Measurements from ENCODE around the gene CARMIL1. TPM values are rescaled to one million over a fixed set of nuclear protein-coding genes. Genes with fewer than 3 reads are reported as not detected.

CARMIL1 gene
- polyA plus RNA-seq, 5 donors: 20.7 to 33.1 (median 29.7) TPM

DNA sequence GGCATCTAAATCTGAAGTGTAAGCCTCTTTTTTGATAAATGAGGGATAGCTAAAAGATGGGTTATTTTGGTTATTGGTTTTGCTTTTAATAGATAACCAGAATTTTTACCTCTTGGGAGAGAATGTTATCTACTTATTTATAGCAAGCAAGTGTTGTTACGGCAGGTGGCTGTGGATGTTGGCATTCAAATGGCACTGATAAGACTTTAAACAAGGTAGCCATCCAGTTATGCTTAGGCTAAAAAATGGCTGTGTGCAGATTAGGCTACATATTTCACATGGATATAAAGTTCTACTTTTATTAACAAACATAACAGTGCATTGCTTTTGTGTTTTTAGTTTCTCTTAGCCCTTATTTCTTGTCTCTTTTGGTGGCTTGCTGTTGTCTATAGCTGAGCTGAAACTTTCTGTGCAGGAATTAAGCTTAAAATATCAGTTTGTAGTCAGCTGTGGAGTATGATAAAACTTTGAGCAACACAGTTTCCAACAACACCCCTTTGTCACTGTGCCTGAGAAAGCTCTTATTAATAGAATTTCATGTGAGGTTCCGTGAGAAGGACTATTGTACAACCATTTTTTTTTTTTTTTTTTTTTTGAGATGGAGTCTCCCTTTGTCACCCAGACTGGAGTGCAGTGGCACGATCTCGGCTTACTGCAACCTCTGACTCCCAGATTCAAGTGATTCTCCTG, 28.8 kb downstream of the CARMIL1 start:
- DNase-seq: no peak

DNA sequence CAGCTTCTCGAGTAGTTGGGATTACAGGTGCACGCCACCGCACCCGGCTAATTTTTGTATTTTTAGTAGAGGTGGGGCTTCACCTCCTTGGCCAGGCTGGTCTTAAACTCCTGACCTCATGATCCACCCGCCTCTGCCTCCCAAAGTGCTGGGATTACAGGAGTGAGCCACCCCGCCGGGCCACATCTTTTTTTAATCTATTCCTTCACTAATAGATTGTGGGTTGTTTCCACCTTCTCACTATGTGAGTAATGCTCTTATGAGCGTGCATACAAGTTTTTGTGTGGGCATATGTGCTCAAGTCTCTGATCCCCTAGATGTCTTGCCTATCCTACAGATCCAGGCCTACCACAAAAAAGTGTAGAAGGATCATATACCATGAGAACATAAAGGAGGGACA, 30.7 kb downstream of the CARMIL1 start:
- DNase-seq: no peak

DNA sequence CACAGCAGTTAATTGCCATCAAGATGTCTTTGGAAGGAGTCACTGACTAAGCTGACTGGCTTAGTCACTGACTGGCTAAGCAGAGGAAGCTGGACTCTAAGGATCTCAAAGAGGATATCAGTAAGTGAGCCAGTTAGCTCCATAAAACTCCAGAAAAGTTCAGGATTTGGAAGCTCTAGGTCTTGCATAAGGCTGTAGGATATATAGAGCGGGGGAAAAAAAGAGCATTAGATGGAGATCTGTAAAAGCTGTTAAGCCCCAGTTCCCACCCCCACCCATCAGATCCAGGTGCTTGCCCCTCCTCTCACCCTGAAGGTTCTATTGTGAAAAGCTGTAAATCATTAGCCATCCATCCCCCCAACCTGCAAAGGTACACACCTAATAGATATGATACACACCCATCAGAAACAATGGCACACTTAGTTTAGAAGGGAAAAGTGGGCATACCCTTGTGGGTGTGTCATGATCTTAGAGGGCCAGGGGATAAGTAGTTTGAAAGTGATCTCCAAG, 32.2 kb downstream of the CARMIL1 start:
- no peak for DNase-seq

DNA sequence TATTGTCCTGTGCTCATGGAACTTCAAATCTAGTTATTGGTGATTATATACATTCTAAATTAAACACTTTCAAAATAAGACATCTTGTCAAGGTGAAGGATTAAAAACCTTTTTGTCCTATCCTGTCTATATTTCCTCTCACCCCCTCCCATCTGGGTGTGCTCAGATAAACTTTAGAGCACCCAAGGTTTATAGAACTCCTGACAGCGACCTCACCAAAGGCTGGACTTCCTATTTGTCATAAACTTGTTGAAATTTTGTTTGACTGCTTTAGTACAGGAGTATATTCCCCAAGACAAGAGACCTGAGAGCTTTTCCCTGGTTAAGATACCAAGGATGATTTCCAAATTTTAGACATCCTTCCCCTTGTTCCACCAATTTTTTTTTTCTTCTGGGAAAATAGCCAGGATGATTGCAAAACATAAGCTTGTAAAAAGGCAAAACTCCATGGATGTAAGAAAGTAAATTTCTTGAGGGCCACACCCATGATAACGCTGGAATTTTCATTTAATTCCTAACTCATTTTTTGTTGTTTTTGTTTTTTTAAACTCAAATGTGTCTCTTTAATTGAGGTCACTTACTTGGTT, 33.0 kb downstream of the CARMIL1 start:
- DNase-seq: peak; percentile 73 to 76

DNA sequence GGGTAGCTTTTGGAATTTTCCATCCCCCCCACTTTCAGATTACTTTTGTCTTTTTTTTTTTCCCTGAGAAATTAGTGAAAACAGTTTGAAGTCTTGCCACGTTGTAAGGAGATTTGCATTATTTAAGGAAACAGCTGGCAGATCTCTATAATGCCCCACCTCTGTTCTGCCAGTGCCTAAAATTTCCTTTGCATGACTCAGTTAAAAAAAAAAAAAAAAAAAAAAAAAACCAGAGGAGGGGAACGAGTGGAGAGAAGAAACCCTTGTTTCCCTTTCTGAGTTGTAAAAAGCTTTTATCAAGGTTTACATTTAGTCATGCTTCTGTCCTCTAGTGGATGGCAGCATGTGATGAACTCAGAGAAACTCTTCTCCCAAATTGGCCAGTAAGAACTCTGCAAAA, 33.5 kb downstream of the CARMIL1 start:
- DNase-seq: no peak

DNA sequence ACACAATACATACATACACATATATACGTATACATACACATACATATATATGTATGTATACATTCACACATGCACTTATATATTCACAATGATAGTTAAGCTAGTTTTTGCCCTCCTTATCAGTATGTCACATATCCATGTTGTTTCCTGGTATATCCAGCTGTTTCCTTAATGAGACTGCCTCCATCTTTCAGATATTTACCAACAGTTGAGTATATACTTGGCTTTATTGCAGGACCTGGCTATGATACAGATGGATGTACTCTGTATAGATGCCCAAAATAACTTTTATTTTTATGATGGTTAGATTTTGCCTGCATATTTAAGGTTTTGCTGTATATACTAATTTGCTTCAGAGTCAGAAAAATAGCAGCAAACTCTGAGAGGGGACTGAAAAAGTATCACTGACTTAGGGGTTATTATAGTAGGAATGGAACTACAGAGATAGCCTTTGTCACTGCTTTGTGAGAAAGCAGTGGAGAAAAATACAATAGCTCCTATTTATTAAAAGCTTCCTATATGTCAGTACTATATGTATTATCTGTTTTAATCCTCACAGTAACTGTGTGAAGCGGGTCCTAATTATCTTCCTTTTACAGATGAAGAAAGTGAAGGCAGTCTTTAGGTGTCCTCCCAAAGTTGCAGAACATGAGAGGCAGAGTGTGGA, 35.5 kb downstream of the CARMIL1 start:
- no peak for DNase-seq

DNA sequence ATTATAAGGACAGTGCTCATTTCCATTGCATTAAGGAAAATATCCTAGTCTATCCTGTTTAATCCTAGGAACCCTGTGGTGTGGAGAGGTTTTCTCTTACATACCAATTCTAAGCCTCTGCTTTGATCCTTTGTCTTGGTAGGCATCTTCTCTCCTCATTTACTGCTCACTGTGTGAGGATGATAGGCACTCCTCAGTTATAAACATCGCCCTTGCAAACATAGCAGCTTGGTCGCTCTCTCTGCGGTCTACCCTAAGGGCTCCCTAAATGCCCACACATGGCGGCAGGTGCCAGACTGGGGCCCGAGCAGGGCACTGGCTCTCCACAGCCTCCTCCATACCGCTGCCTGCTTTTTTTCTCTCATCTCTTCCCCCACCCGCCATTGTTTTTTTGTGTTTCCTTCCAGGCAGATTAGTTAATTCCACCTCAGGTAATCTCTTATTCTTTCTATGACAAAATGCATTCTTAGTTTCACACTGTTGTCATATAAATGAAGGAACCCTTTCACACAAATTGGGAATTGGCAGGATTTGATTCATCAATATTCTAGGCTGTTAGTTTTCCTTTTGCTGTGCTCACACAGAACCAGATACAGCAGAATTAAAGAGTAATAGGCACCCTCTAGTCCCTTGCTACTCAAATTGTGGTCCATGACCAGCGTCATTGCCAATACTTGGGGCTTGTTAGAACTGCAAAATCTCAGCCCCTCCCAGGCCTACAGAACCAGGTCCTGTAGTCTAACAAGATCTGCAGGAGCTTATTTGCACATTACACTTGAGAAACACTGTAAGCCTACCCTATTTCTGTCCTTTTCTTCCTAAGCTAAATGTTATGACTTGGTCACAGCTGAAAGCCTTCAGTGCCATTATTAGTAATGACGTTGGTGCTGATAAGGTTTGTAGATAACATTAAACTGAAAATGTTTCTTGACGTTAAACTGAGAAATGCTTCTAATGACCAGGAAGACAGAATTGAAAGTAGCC, 36.3 kb downstream of the CARMIL1 start:
- DNase-seq: no peak

DNA sequence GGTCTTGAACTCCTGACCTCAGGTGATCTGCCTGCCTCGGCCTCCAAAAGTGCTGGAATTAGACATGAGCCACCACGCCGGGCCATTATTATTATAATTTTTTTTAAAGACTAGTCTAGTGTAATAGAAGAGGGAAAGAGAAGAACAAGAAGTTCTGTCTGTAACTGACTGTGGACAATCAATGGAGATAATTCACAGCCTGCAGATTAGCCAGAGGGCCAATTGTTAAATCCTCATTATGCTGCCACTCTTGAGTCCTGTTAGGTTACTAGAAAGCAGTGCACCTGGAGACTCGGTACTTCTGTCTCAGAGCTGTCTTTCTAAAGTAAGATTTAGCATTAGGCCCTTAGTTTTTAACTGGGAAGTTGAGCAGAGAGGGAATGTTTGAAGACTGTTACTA, 37.5 kb downstream of the CARMIL1 start:
- no peak for DNase-seq

DNA sequence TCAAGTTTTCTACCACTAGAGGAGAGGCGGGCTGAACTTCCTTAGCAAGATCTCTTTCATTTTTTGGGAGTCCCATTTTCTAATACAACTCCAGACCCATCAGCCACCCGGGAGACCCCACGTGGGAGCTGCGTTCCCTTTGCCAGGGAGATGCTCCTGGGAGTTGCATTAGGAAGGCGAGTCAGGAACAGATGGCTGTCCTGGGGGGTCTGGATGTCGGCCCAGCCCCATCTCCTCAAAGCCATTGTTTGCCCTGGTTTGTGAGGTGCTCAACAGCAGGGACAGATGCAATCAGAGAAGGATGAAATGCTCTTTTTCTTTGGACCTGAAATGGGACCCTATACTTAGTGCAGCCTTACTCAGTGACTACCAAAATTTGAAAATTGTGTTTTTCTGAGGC, 39.4 kb downstream of the CARMIL1 start:
- no peak for DNase-seq

DNA sequence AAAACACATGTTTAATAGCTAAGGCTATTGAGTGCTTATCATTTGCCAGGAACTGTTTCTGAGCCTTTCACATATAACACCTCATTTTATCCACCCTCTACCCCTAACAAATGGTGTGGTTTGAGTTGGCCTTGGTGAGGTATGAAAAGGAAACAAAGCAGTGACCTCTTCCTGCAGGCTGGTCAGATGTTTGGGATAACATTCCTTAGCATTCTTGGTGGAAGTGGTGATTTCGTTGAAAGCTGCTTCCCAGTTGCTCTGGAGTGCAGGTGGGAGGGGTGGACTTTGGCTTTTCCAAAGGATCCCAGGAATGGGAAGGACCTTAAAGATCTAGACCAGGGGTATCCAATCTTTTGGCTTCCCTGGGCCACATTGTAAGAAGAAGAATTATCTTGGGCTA, 41.3 kb downstream of the CARMIL1 start:
- DNase-seq: no peak

DNA sequence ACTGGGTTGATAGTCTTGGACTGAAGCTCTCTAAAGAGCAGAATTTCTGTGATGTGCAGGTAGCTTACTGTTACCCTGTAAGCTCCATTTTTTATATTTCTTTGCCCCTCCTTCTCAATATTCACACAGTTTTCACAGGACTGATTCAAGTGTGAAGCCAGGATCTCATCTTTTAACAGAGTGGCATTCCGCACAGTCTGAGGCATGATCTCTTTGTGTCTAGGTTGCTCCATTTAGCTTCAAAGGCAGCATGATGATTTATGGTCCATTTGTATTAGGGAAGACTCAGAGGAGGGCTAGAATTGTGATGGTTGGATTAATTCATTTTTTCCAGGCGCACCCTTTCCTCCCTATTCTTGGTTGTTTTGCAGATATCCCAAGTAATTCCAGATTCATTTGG, 43.5 kb downstream of the CARMIL1 start:
- DNase-seq: no peak

DNA sequence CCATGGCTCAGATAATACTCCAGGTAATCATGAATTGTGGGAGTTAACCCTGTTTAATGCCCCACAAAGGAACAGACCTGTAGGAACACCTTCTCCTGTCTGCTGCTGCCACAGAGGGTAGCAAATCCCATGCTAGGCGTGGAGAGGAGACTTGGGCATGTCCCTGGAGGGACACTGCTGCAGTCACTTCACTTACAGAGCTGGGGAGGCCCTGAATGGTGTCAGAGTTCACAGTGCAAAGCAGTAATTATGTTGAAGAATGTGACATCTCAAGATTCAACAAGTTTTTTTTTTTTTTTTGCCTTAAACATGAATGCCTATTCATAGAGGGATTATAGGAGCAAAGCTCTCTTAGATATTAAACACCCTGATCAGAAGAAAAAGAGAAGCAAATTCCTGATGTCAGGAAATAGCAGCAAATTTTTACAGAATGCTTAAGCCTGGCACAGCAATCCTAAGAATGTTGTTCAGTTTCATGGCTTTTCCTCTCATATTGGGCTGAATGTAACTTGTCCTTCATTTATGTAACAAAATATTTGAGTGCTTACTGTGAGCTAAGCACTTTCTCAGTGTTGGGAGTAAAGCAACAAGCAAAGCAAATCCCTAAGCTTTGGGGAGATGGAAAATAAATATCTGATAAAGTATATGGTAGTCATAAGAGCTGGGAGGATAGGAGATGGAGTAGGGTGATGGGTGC, 45.0 kb downstream of the CARMIL1 start:
- no peak for DNase-seq

DNA sequence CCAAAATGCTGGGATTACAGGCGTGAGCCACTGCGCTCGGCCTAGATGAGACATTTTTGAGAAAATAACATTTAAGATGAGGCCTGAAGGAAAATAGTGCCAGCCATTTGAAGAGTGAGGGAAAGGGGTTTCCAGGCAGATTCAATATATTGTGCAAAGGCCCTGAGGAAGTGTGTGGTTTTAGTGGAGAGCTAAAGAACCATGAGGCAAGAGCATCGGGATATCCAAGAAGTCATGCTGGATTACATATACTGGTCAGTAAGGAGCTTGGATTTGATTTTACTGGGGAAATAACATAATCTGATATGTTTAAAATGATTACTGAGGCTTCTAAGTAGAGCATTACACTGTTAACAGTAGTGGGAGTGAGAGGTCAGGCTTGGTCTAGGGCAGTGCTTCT, 47.0 kb downstream of the CARMIL1 start:
- DNase-seq: no peak

DNA sequence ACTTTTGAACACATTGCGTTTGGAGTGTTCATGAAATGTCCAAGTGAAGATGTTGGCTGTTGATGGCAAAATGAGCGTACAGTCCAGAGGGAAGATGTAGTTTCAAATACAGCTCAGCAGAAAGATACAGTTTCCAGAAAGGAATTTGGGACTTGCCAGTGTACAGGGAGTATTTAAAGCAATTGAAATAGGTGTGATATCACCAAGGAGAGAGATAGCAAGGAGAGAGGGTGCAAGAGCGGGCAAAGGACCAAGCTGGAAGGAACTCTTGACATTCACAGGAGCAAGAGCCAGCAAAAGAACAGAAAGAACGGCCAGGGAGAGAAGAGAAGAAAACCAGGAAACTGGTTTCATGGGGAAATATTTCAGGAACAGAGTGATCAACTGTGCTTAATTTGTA, 47.8 kb downstream of the CARMIL1 start:
- no peak for DNase-seq

DNA sequence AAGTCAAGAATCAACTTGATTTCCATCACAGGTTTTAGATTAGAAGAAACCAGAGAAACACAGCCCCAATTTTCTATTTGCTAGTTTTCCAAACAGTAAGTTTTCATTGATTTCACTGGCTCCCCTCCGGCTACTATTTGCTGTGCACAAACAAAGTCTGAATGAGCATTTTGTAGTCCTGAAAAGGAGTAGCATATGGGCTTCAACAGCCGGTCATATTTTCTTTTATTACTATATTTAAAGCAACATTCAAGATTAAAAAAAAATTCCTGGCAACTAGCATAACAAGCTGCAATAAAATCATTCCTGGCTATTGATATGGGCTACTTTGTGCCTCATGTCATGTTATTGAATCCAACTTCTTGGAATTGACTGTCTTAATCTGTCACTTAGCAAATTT, 48.3 kb downstream of the CARMIL1 start:
- no peak for DNase-seq

DNA sequence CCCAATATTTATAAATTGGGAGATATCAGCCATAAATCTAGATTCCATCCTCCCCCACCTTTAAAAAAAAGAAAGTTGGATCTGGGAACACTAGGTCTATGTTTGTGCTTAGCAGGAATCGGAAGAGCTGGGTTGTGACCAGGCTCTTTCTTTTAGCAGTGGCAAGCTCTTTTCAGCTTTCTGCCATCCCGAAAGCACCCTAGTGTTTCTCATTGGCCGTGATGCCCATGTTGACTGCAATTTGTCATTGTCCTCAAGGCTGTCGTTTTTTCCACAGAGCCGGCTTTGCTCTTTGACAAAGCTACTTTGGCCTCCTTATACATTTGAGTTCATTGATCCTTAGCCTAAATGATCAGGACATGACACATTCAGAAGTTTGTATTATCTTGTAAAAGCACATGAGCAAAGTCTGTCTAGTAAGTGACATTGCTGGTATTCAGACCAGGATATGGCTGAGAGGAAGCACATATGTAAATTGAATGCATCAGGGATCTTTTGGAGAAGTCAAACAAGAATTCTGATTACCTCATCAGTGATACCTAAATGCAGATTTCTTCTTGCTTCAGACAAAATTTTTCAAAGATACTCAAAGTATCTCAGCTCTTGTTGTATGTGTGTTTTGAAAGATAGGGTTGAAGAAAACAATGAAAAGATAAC, 50.1 kb downstream of the CARMIL1 start:
- DNase-seq: no peak

DNA sequence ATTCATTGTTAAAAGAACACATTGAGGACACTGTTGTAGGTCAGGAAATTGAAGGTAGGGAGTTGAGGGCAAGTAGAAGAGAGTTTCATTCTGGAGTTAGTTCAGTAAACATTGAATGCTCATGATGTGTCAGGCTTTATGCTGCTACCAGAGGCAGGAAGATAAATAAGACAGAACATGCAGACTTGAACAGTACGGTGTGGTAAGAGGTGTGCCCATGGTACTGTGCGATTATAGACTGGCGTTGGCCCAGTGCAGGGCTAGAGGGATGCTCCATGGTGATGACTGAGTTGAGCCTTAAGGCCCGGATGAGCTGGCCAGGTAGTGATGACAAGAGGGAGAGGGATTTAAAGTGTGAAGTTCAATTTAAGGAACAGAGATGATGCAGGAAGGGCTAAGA, 50.8 kb downstream of the CARMIL1 start:
- DNase-seq: no peak

DNA sequence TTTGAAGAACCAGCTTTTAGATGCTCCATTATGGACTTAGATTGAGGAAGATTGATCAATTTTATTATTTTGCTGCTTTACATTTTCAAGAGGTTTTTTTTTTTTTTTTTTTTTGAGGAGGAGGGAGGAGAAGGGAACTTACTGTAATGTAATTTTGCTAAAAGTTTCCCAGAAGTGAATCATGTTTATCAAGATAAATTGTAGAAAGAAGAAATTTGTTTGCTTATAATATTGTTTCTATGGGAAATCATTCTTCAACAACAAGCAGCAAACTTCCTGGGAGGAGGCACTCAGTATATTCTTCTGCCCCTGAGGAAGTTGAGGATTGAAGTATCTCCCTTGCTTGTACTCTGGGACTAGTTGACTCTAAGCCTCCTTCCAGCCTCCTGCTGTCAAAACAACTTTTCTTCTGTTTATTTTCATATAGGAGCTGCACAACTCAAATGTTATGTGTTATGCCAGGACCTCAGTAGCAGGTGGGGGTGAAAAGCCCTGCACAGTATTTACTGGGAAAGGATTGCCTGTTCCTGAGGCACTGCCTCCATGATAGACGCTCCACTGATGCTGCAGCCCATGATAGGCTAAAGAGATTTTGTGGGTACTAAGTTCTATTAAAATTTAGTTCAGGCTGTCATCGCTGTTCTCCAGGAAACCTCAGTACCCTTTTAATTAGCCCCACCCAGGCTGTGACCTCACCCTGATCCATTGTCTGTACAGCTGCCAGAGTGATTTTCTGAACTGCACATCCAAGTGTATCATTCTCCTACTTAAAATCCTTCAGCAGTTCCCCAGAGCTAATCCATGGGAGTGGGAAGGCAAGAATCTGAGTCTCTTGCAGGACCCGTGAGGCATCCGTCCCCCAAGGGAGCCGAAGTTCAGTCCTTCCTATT, 51.9 kb downstream of the CARMIL1 start:
- DNase-seq: no peak

DNA sequence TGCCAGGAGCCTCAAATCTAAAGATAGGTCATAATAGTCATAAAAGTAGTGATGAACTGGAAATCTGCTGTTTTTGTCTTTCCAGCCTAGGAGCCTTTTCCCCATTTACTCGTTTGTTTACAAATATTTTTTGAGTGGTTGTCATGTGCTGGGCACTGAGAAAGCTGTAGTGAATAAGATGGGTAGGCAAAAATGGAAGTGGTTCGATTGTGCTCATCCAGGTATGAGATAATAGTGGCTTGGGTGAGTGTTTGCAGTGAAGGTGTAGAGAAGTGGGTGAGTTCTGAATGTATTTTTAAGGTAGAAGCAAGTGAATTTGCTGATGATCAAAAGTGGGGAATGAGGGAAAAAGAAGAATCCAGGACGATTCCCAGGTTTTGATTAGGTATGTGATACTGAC, 53.0 kb downstream of the CARMIL1 start:
- no peak for DNase-seq

DNA sequence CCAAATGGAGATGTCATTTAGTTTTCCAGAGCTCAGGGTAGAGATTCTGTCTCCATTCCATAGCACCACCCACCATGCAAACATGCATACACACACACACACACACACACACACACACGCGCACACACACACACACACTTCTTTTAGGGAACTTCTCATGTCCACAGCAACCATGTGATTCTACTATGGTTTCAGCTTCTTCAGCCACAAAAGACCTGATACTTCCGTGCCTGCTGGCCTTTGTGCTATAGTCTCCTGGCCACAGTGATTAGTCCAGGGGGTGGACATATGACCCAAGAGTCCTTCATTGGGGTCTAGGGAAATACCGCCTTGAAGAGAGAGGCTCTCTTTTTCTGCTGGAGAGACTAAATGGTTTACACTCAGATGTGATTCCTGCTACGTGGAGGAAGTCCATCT, 53.5 kb downstream of the CARMIL1 start:
- no peak for DNase-seq

Measured in right lung (tissue), 5 donors.